Fibroblast of mammary gland (primary cell): ENCODE data around the gene CATSPERZ.

Experiments used
- DNase-seq: peaks from one replicate; pipeline ENCODE4 v3.0.0-alpha.2; 2010; ENCODE audit warnings: low read depth
- H3K4me3 ChIP-seq: 2 replicates; pipeline ENCODE4 v1.5.1; 2011; ENCODE audit warnings: low read depth, mild to moderate bottlenecking, low read length, moderate library complexity; ENCODE audit not compliant: control insufficient read depth
- CTCF ChIP-seq: conservative IDR thresholded peaks from 2 replicates; pipeline ENCODE4 v1.5.1; 2011; ENCODE audit warnings: low read depth, low read length, inconsistent platforms; ENCODE audit not compliant: control insufficient read depth, insufficient read depth

Gene CATSPERZ

DNA sequence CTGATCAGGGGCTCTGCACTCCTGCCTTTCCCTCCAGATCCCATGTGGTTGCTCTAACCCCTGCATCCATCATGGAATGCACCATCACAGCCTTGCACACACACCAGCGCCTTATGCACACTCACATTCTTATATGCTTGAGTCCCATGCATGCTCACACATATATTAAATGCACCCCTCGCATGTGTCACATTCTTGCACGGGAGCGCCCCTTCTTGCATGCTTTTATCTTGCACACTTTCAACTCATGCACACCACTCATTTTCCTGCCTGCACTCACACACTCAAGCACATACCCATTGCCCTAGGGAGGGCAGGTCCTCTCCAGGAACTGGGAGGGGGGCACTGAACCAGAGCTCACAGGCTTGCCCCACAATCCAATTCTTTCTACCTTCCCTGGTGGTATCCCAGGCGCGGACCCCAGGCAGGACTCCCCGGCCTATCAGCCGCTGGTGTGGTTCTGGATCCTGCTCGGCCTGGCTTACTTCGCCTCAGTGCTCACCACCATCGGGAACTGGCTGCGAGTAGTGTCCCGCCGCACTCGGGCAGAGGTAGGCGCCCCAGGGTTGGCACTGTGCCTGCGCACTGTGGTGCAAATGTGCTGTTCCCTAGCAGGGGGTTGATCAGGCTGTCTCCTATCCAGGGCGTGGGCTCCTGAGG is 2.3 kb upstream of the CATSPERZ start:
- no peak for TF ChIP-seq CTCF
- DNase-seq: no peak
- no peak overlapping the region for H3K4me3 ChIP-seq

- H3K4me3 ChIP-seq: peak overlapping the region; percentile 12
- DNase-seq: no peak
- TF ChIP-seq CTCF: no peak
Measured at GRCh38 chr11:64298966-64299846, 952 bp upstream of the CATSPERZ start.

- no peak for TF ChIP-seq CTCF
- no peak overlapping the region for H3K4me3 ChIP-seq
- DNase-seq: no peak
Measured at GRCh38 chr11:64303109-64304031, 3.2 kb downstream of the CATSPERZ start.

GRCh38 chr11:64304032-64304315 is 3.8 kb downstream of the CATSPERZ start:
- no peak for TF ChIP-seq CTCF
- no peak for DNase-seq
- H3K4me3 ChIP-seq: peak overlapping the region; percentile 59

- peak overlapping the region; percentile 59 for H3K4me3 ChIP-seq
- peak; percentile 89 for DNase-seq
- TF ChIP-seq CTCF: peak; percentile 86
Measured at GRCh38 chr11:64304316-64305072, 4.3 kb downstream of the CATSPERZ start.

DNA sequence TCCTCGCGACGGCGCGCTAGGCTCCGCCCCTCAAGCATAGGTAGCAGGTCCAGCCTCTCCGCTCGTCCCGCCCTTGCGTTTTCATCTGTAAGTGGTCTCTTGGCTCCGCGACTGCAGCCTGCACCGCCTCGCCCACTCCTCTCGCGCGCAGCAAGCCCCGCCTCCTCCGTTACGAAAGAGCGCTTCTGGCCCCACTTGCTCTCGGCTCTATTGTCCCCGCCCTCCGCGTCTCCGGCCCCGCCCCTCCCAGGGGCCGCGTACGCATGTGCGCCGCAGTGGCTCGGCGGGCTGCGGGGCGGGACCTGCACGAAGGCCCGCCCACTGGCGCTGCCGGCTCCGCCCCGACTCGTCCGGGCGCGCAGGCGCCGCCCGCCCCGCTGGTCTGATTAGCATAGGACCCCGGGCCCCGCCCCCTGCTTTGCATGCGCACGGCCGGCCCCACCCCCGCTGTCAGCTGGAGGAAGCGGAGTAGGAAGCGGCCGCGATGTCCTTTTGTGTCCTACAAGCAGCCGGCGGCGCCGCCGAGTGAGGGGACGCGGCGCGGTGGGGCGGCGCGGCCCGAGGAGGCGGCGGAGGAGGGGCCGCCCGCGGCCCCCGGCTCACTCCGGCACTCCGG is 5.0 kb downstream of the CATSPERZ start, which contains the start of gene ESRRA:
TSS of gene ESRRA (plus strand) at position 450 of the 616 bp plus-strand sequence. CDS start 1,656 bp downstream, outside the sequence.
- no peak for TF ChIP-seq CTCF
- H3K4me3 ChIP-seq: peak within 1 kb of the TSS; percentile 68
- DNase-seq: peak; percentile 95
